GM10266 (cell line): Measurements from ENCODE around the gene RAC2.

Experiments
- DNase-seq: peaks from one replicate; pipeline ENCODE4 v3.0.0; 2012; ENCODE audit errors: extremely low spot score
- CTCF ChIP-seq: IDR thresholded peaks from 2 replicates; pipeline ENCODE4 v1.5.1; 2012; ENCODE audit warnings: mild to moderate bottlenecking, low read depth; ENCODE audit not compliant: control insufficient read depth, insufficient read depth; ENCODE audit errors: missing control alignments

RAC2 gene

GRCh38 chr22:37242395-37242918 lies 1.6 kb downstream of the RAC2 start:
- peak; percentile 85 for DNase-seq
- TF ChIP-seq CTCF, result no peak

DNA sequence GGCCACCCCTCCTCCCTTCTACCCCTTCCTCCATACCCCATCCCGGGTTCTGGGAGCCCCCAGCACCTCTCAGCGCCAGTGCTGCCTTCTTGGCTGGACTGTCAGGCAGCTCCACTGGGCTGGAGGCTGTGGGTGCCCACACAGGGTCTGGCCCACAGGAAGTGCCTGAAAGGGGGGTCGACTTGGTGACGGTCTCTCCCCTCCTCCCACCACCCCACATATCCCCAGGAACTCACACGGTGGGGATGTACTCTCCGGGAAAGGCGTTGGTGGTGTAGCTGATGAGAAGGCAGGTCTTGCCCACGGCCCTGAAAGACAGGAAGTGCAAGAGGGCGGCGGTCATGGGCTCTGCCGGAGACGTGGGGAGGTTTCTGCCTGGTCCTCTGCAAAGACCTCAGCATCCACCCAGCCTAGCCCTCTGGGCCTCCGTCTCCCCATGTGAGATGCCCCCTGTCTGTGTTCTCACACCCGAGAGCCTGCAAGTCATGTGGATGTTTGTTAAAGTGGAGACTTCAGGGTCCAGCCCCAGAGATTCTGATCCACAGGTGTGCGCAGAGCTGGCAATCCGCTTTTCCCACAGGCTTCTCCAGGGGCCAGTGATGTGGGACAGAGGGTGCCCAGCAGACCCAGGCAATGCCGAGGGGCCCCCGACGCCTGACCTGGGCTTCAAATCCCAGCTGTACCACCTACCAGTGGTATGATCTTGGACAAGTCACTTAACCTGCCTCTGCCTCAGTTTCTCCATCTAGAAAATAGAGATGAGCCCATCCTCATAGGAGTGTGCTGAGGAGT lies 2.5 kb downstream of the RAC2 start:
- no peak for DNase-seq
- TF ChIP-seq CTCF, result no peak

DNA sequence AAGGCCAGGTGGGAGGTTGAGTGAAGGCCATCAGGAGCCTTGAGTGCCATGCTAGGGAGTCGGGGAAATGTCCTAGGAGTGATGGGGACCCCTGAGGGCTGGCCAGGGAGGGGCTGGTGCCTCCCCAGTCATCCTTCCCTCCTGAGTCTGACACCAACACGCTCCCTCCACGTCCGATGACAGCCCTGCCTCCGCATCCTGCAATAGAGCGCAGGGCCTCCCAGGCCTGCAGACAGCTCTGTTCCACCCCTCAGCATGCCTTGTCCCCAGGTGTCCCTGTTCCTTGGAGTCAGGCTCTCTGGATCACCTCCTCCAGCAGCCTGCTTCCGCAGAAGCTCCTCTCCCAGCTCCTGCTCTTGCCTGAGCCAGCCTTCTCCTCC lies 3.1 kb downstream of the RAC2 start:
- TF ChIP-seq CTCF, result no peak
- DNase-seq, result no peak

DNA sequence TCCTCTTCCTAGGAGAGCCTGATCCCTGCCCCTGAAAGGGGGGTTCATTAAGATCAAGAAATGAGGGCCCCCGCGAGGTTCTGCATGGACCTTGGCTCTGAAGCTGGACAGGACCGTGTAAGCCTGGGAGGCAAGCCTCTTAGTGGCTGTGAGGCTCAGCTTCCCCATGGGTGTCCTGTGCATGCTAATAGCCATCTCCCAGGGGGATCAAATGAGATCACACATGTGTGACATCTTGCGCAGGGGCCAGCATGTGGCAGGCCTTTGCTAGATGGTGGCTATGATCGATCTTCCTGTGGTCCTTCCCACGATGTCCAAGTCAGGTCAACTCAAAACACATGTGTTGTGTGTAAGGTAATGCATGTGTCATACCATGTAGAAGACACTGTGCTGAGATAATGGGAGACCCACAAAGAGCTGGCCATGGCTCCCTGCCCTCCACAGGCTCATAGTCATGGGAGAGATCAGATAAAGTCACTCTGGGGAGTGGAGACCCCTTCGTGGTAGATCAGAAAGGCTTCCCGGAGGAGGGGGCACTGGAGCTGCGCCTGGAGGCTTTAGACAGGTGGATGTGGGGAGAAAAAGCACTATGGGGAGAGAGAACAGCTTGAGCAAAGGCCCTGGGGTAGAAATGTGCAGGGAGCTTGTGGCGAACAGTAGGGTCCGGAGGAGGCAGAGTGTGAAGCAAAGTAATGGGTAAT lies 3.7 kb downstream of the RAC2 start:
- DNase-seq, result no peak
- TF ChIP-seq CTCF, result no peak

GRCh38 chr22:37239336-37240239 lies 4.5 kb downstream of the RAC2 start:
- no peak for DNase-seq
- TF ChIP-seq CTCF, result no peak

GRCh38 chr22:37237371-37238268 lies 6.4 kb downstream of the RAC2 start:
- TF ChIP-seq CTCF, result no peak

More at GRCh38 chr22:37237371-37238268, 6.4 kb downstream of the RAC2 start:
- DNase-seq, result no peak
